OCI-LY7 (cell line): ENCODE data around the gene RIMBP2. TPM values are rescaled to one million over a fixed set of nuclear protein-coding genes. Genes with fewer than 3 reads are reported as not detected.

Experiments used
- BruUV-seq: library from RNA; stranded (reverse); fragments of 400-500 nt; replicated peaks from 2 replicates; lab custom pipeline; 2021; lab: Mats Ljungman, UMichigan
- CTCF ChIA-PET: fragments of 300-600 bp; sonication (Branson Sonifier 250); formaldehyde crosslinking; loops from one replicate; lab custom pipeline; 2022; ENCODE audit warnings: antibody characterized with exemption; ENCODE audit not compliant: unreplicated experiment; lab: Charles Lee
- POLR2A ChIA-PET: fragments of 300-600 bp; sonication (Branson Sonifier 250); formaldehyde crosslinking; loops from one replicate; lab custom pipeline; 2022; ENCODE audit warnings: antibody characterized with exemption; lab: Charles Lee
- DNase-seq: peaks from one replicate; pipeline ENCODE4 v3.0.0-alpha.2; 2015; ENCODE audit warnings: low spot score
- H2AFZ ChIP-seq: fragments of 200-600 bp; sonication (generic), shearing (Covaris generic); 2 replicates; pipeline ENCODE4 v1.6.1; 2014; ENCODE audit warnings: mild to moderate bottlenecking, antibody characterized with exemption, low read length, moderate library complexity
- H3K27ac ChIP-seq: fragments of 200-600 bp; sonication (generic); 2 replicates; pipeline ENCODE4 v1.5.1; 2014; ENCODE audit warnings: mixed run types, low read depth, mild to moderate bottlenecking, moderate library complexity, low read length, inconsistent platforms; ENCODE audit not compliant: poor library complexity, severe bottlenecking
- H3K36me3 ChIP-seq: fragments of 200-600 bp; sonication (generic); 2 replicates; pipeline ENCODE4 v1.6.1; 2014; ENCODE audit warnings: mild to moderate bottlenecking, antibody characterized with exemption, low read length, moderate library complexity, mixed read lengths; ENCODE audit not compliant: insufficient read depth
- H3K4me1 ChIP-seq: fragments of 200-600 bp; sonication (generic); 2 replicates; pipeline ENCODE4 v1.5.1; 2014; ENCODE audit warnings: mild to moderate bottlenecking, low read length; ENCODE audit not compliant: insufficient read depth, poor library complexity, severe bottlenecking
- H3K4me2 ChIP-seq: fragments of 200-600 bp; sonication (generic); 2 replicates; pipeline ENCODE4 v1.6.1; 2014; ENCODE audit warnings: mild to moderate bottlenecking, low read length
- H3K4me3 ChIP-seq: fragments of 200-600 bp; sonication (generic); 2 replicates; pipeline ENCODE4 v1.5.1; 2014; ENCODE audit warnings: mild to moderate bottlenecking, low read depth, low read length; ENCODE audit not compliant: poor library complexity, severe bottlenecking
- H3K79me2 ChIP-seq: fragments of 200-600 bp; sonication (generic); 2 replicates; pipeline ENCODE4 v1.6.1; 2016; ENCODE audit warnings: low read depth, mild to moderate bottlenecking, low read length, moderate library complexity, mixed read lengths; ENCODE audit not compliant: insufficient read depth
- H3K9me2 ChIP-seq: fragments of 200-600 bp; sonication (generic); 2 replicates; pipeline ENCODE4 v1.6.1; 2016; ENCODE audit warnings: mild to moderate bottlenecking, low read length, mixed read lengths; ENCODE audit not compliant: insufficient read depth
- H3K9me3 ChIP-seq: fragments of 200-600 bp; sonication (generic); 2 replicates; pipeline ENCODE4 v1.6.1; 2014; ENCODE audit warnings: mild to moderate bottlenecking, mixed run types, low read length, mixed read lengths
- H4K20me1 ChIP-seq: fragments of 200-600 bp; sonication (generic); 2 replicates; pipeline ENCODE4 v1.6.1; 2014; ENCODE audit warnings: mild to moderate bottlenecking, antibody characterized with exemption, low read length, moderate library complexity, mixed read lengths; ENCODE audit not compliant: insufficient read depth
- CTCF ChIP-seq: fragments of 200-600 bp; sonication (generic); conservative IDR thresholded peaks from 2 replicates; pipeline ENCODE4 v1.5.1; 2014; ENCODE audit warnings: mild to moderate bottlenecking, antibody characterized with exemption, low read length, moderate library complexity, mixed read lengths
- EZH2phosphoT487 ChIP-seq: fragments of 200-600 bp; sonication (generic); IDR thresholded peaks from 2 replicates; pipeline ENCODE4 v1.6.1; 2018; ENCODE audit warnings: low read depth, borderline replicate concordance, mild to moderate bottlenecking, mixed run types, antibody characterized with exemption, low read length, moderate library complexity, mixed read lengths
- intact Hi-C: fragments of 100-400 bp; cut with micrococcal nuclease; formaldehyde crosslinking; loops from one replicate; pipeline ENCODE4 v1.10.0; 2022; ENCODE audit not compliant: unreplicated experiment
- total RNA-seq, 2 experiments: library from RNA; depleted of rRNA in 1 of 2; stranded (reverse); fragments of >200 nt in 1 of 2; shearing (Covaris generic) in 1 of 2; gene quantifications; 2 replicates each; pipeline ENCODE4 v1.2.3, GENCODE V29; 2014 to 2022

The RIMBP2 gene
- total RNA-seq, 2 experiments from 2014 or later, result not detected

GRCh38 chr12:130538343-130539095 lies 177.6 kb downstream of the RIMBP2 start:
- POLR2A ChIA-PET, result no interaction called here
- Histone ChIP-seq H3K4me1 (no peaks in the 10 kb centered on the region), H3K9me2 (no peaks in the 10 kb centered on the region), H3K9me3 (no peaks in the 10 kb centered on the region), H3K79me2 (no peaks in the 10 kb centered on the region), H3K4me3 (no peak overlapping the region), H3K27ac (no peak overlapping the region), H4K20me1 (no peaks in the 10 kb centered on the region), H3K4me2 (no peak overlapping the region), H2AFZ (no peak overlapping the region), H3K36me3 (no peaks in the 10 kb centered on the region)
- BruUV-seq, result no TSS peak
- DNase-seq, result no peak
- TF ChIP-seq EZH2phosphoT487, result no peak
- TF ChIP-seq CTCF, result no peak
- intact Hi-C loops, result no loop called here
- CTCF ChIA-PET, result no interaction called here

GRCh38 chr12:130537655-130538054 lies 178.4 kb downstream of the RIMBP2 start:
- CTCF ChIA-PET, result no interaction called here
- TF ChIP-seq CTCF, result no peak

DNA sequence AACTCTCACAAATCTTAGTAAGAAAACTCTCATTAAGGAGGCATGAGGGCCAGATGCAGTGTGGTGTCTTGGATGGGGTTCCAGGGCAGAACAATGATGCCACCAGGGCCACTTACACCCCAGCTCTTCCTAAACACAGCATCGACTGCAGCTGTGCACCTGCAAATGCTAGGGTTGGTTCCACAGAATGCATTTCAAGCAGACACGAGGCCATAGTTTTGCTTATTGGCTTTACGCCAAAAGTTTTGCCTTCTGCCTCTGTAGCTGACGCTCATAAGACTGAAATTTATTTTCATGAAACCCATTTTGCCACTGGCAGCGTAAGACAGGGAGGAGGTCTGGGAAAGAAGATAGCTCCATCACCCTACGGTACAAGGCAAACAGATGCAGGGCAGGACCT lies 179.0 kb downstream of the RIMBP2 start:
- no peak overlapping the region for H3K4me2 ChIP-seq
- no peak overlapping the region for H2AFZ ChIP-seq
- H3K9me2 ChIP-seq, result no peaks in the 10 kb centered on the region
- no peak for DNase-seq
- no peaks in the 10 kb centered on the region for H3K36me3 ChIP-seq
- no peaks in the 10 kb centered on the region for H3K79me2 ChIP-seq
- no peaks in the 10 kb centered on the region for H3K4me1 ChIP-seq
- no peak overlapping the region for H3K4me3 ChIP-seq
- H4K20me1 ChIP-seq, result no peaks in the 10 kb centered on the region
- intact Hi-C loops, result no loop called here
- H3K9me3 ChIP-seq, result no peaks in the 10 kb centered on the region
- POLR2A ChIA-PET, result no interaction called here
- no peak for TF ChIP-seq CTCF
- TF ChIP-seq EZH2phosphoT487, result no peak
- CTCF ChIA-PET, result no interaction called here
- H3K27ac ChIP-seq, result no peak overlapping the region
- BruUV-seq, result no TSS peak

More at GRCh38 chr12:130537655-130538054, 178.4 kb downstream of the RIMBP2 start:
- H2AFZ ChIP-seq, result no peak overlapping the region
- H3K36me3 ChIP-seq, result no peaks in the 10 kb centered on the region
- DNase-seq, result no peak
- H3K9me2 ChIP-seq, result no peaks in the 10 kb centered on the region
- H3K27ac ChIP-seq, result no peak overlapping the region
- no TSS peak for BruUV-seq
- intact Hi-C loops, result no loop called here
- H3K4me1 ChIP-seq, result no peaks in the 10 kb centered on the region
- POLR2A ChIA-PET, result no interaction called here
- H3K9me3 ChIP-seq, result no peaks in the 10 kb centered on the region
- no peaks in the 10 kb centered on the region for H4K20me1 ChIP-seq
- H3K4me3 ChIP-seq, result no peak overlapping the region
- no peaks in the 10 kb centered on the region for H3K79me2 ChIP-seq
- no peak overlapping the region for H3K4me2 ChIP-seq
